ENCODE results near the gene GCH1. TPM values are rescaled to one million over a fixed set of nuclear protein-coding genes. Genes with fewer than 3 reads are reported as not detected.
A peak's percentile ranks its signal among the peaks of the same experiment; 100 is the strongest.
"Not testable (repeated sequence)": the region's sequence is repeated elsewhere in the genome, so short reads cannot be mapped to it uniquely, and the experiment has no call there.

GCH1 gene
- total and polyA plus RNA-seq, 4 donors, result 3.4 to 4.6 (median 4.1) TPM

- no peak for DNase-seq (ENCODE audit: low read depth in 4 of 6, low spot score in 6 of 6)
- no peaks in the 10 kb centered on the region for H3K27me3 ChIP-seq (ENCODE audit: control insufficient read depth, insufficient read depth, low read length)
- no peaks in the 10 kb centered on the region for H3K9me3 ChIP-seq (ENCODE audit: control insufficient read depth, insufficient read depth, low read length)
- no peaks in the 10 kb centered on the region for H3K36me3 ChIP-seq (ENCODE audit: control insufficient read depth, insufficient read depth, low read length)
- 68% methylated on average over 2 of the region's 3 CpGs for WGBS (ENCODE audit: insufficient coverage)
- no peaks in the 10 kb centered on the region for H3K4me1 ChIP-seq (ENCODE audit: control insufficient read depth, insufficient read depth, low read length)
- no peak overlapping the region for H3K4me3 ChIP-seq (ENCODE audit: low read depth, low read length)
- no peak overlapping the region for H3K27ac ChIP-seq (ENCODE audit: low read depth, low read length)
These were observed 25.0 kb downstream of the GCH1 start for GRCh38 chr14:54877703-54878021.

- no peak overlapping the region for H3K27ac ChIP-seq (ENCODE audit: low read depth, low read length)
- H3K36me3 ChIP-seq (ENCODE audit: control insufficient read depth, insufficient read depth, low read length), result no peaks in the 10 kb centered on the region
- WGBS (ENCODE audit: insufficient coverage), result 30% methylated on average over 2 of the region's 5 CpGs
- H3K27me3 ChIP-seq (ENCODE audit: control insufficient read depth, insufficient read depth, low read length), result no peaks in the 10 kb centered on the region
- H3K9me3 ChIP-seq (ENCODE audit: control insufficient read depth, insufficient read depth, low read length), result no peaks in the 10 kb centered on the region
- no peaks in the 10 kb centered on the region for H3K4me1 ChIP-seq (ENCODE audit: control insufficient read depth, insufficient read depth, low read length)
- H3K4me3 ChIP-seq (ENCODE audit: low read depth, low read length), result no peak overlapping the region
- DNase-seq (ENCODE audit: low read depth in 4 of 6, low spot score in 6 of 6), result peak in 1 of 6 donors; percentile 18
These were observed 25.5 kb downstream of the GCH1 start for GRCh38 chr14:54877015-54877702.

- DNase-seq (ENCODE audit: low read depth in 4 of 6, low spot score in 6 of 6), result not testable (repeated sequence)
- no CpG with 5 or more reads among the region's 2 CpGs for WGBS (ENCODE audit: insufficient coverage)
These were observed 27.0 kb downstream of the GCH1 start for GRCh38 chr14:54875648-54876047.

GRCh38 chr14:54870154-54871090 is 32.2 kb downstream of the GCH1 start:
- not testable (repeated sequence) for H3K4me1 ChIP-seq (ENCODE audit: control insufficient read depth, insufficient read depth, low read length); H3K27me3 ChIP-seq (ENCODE audit: control insufficient read depth, insufficient read depth, low read length); H3K36me3 ChIP-seq (ENCODE audit: control insufficient read depth, insufficient read depth, low read length); DNase-seq (ENCODE audit: low read depth in 4 of 6, low spot score in 6 of 6); H3K27ac ChIP-seq (ENCODE audit: low read depth, low read length); H3K9me3 ChIP-seq (ENCODE audit: control insufficient read depth, insufficient read depth, low read length); H3K4me3 ChIP-seq (ENCODE audit: low read depth, low read length)
- 56% methylated on average over 24 of the region's 27 CpGs for WGBS (ENCODE audit: insufficient coverage)

More at GRCh38 chr14:54875648-54876047, 27.0 kb downstream of the GCH1 start:
- not testable (repeated sequence) for H3K36me3 ChIP-seq (ENCODE audit: control insufficient read depth, insufficient read depth, low read length); H3K27ac ChIP-seq (ENCODE audit: low read depth, low read length); H3K4me3 ChIP-seq (ENCODE audit: low read depth, low read length); H3K4me1 ChIP-seq (ENCODE audit: control insufficient read depth, insufficient read depth, low read length); H3K9me3 ChIP-seq (ENCODE audit: control insufficient read depth, insufficient read depth, low read length); H3K27me3 ChIP-seq (ENCODE audit: control insufficient read depth, insufficient read depth, low read length)

- DNase-seq (ENCODE audit: low read depth in 4 of 6, low spot score in 6 of 6), result peak in 1 of 6 donors; percentile 67
- no peak overlapping the region for H3K27ac ChIP-seq (ENCODE audit: low read depth, low read length)
- no peaks in the 10 kb centered on the region for H3K4me1 ChIP-seq (ENCODE audit: control insufficient read depth, insufficient read depth, low read length)
- H3K4me3 ChIP-seq (ENCODE audit: low read depth, low read length), result no peak overlapping the region
- H3K27me3 ChIP-seq (ENCODE audit: control insufficient read depth, insufficient read depth, low read length), result no peaks in the 10 kb centered on the region
- no peaks in the 10 kb centered on the region for H3K9me3 ChIP-seq (ENCODE audit: control insufficient read depth, insufficient read depth, low read length)
- H3K36me3 ChIP-seq (ENCODE audit: control insufficient read depth, insufficient read depth, low read length), result no peaks in the 10 kb centered on the region
- WGBS (ENCODE audit: insufficient coverage), result 93% methylated on average over 3 of the region's 3 CpGs
These were observed 35.6 kb downstream of the GCH1 start for GRCh38 chr14:54867011-54867410.

GRCh38 chr14:54866588-54866987 is 36.0 kb downstream of the GCH1 start:
- Histone ChIP-seq H3K9me3 (ENCODE audit: control insufficient read depth, insufficient read depth, low read length) (no peaks in the 10 kb centered on the region), H3K4me3 (ENCODE audit: low read depth, low read length) (no peak overlapping the region), H3K36me3 (ENCODE audit: control insufficient read depth, insufficient read depth, low read length) (no peaks in the 10 kb centered on the region), H3K4me1 (ENCODE audit: control insufficient read depth, insufficient read depth, low read length) (no peaks in the 10 kb centered on the region), H3K27me3 (ENCODE audit: control insufficient read depth, insufficient read depth, low read length) (no peaks in the 10 kb centered on the region), H3K27ac (ENCODE audit: low read depth, low read length) (no peak overlapping the region)
- DNase-seq (ENCODE audit: low read depth in 4 of 6, low spot score in 6 of 6), result no peak
- no CpG with 5 or more reads among the region's 4 CpGs for WGBS (ENCODE audit: insufficient coverage)

GRCh38 chr14:54864526-54864925 is 38.1 kb downstream of the GCH1 start:
- DNase-seq (ENCODE audit: low read depth in 4 of 6, low spot score in 6 of 6), result no peak
- Histone ChIP-seq H3K4me1 (ENCODE audit: control insufficient read depth, insufficient read depth, low read length) (no peaks in the 10 kb centered on the region), H3K4me3 (ENCODE audit: low read depth, low read length) (no peak overlapping the region)

GRCh38 chr14:54857830-54858269 is 44.8 kb downstream of the GCH1 start:
- Histone ChIP-seq H3K27me3 (ENCODE audit: control insufficient read depth, insufficient read depth, low read length) (no peaks in the 10 kb centered on the region), H3K9me3 (ENCODE audit: control insufficient read depth, insufficient read depth, low read length) (no peaks in the 10 kb centered on the region), H3K36me3 (ENCODE audit: control insufficient read depth, insufficient read depth, low read length) (no peaks in the 10 kb centered on the region), H3K4me1 (ENCODE audit: control insufficient read depth, insufficient read depth, low read length) (no peaks in the 10 kb centered on the region), H3K27ac (ENCODE audit: low read depth, low read length) (no peak overlapping the region), H3K4me3 (ENCODE audit: low read depth, low read length) (no peak overlapping the region)
- DNase-seq (ENCODE audit: low read depth in 4 of 6, low spot score in 6 of 6), result peak in 1 of 6 donors; percentile 26
- no CpG with 5 or more reads among the region's 1 CpG for WGBS (ENCODE audit: insufficient coverage)

More at GRCh38 chr14:54864526-54864925, 38.1 kb downstream of the GCH1 start:
- H3K36me3 ChIP-seq (ENCODE audit: control insufficient read depth, insufficient read depth, low read length), result no peaks in the 10 kb centered on the region
- no peaks in the 10 kb centered on the region for H3K27me3 ChIP-seq (ENCODE audit: control insufficient read depth, insufficient read depth, low read length)
- H3K27ac ChIP-seq (ENCODE audit: low read depth, low read length), result no peak overlapping the region
- H3K9me3 ChIP-seq (ENCODE audit: control insufficient read depth, insufficient read depth, low read length), result no peaks in the 10 kb centered on the region

GRCh38 chr14:54856152-54856551 is 46.5 kb downstream of the GCH1 start:
- Histone ChIP-seq H3K27ac (ENCODE audit: low read depth, low read length) (no peak overlapping the region), H3K9me3 (ENCODE audit: control insufficient read depth, insufficient read depth, low read length) (no peaks in the 10 kb centered on the region), H3K4me3 (ENCODE audit: low read depth, low read length) (no peak overlapping the region), H3K36me3 (ENCODE audit: control insufficient read depth, insufficient read depth, low read length) (no peaks in the 10 kb centered on the region), H3K4me1 (ENCODE audit: control insufficient read depth, insufficient read depth, low read length) (no peaks in the 10 kb centered on the region), H3K27me3 (ENCODE audit: control insufficient read depth, insufficient read depth, low read length) (no peaks in the 10 kb centered on the region)
- WGBS (ENCODE audit: insufficient coverage), result 100% methylated on average over 1 of the region's 4 CpGs
- no peak for DNase-seq (ENCODE audit: low read depth in 4 of 6, low spot score in 6 of 6)

GRCh38 chr14:54854181-54854580 is 48.4 kb downstream of the GCH1 start:
- no peaks in the 10 kb centered on the region for H3K27me3 ChIP-seq (ENCODE audit: control insufficient read depth, insufficient read depth, low read length)
- no peaks in the 10 kb centered on the region for H3K9me3 ChIP-seq (ENCODE audit: control insufficient read depth, insufficient read depth, low read length)
- no peak for DNase-seq (ENCODE audit: low read depth in 4 of 6, low spot score in 6 of 6)
- no peaks in the 10 kb centered on the region for H3K4me1 ChIP-seq (ENCODE audit: control insufficient read depth, insufficient read depth, low read length)
- no peak overlapping the region for H3K27ac ChIP-seq (ENCODE audit: low read depth, low read length)
- H3K4me3 ChIP-seq (ENCODE audit: low read depth, low read length), result no peak overlapping the region
- H3K36me3 ChIP-seq (ENCODE audit: control insufficient read depth, insufficient read depth, low read length), result no peaks in the 10 kb centered on the region
- WGBS (ENCODE audit: insufficient coverage), result no CpG with 5 or more reads among the region's 2 CpGs
